Stimulated activated CD8-positive, alpha-beta memory T cell treated with anti-CD3 and anti-CD28 coated beads, Interleukin-2, amount 100 ng/mL, for 48 hours (primary cell): Measurements from ENCODE around the gene FAM240B.

Experiments
- DNase-seq, 2 donors: peaks; one replicate each; pipeline ENCODE4 v3.0.0-alpha.2; 2020; ENCODE audit warnings: low read depth in 2 of 2

The FAM240B gene

GRCh38 chr9:38670542-38671371 is 49.2 kb downstream of the FAM240B start:
- no peak for DNase-seq

- no peak for DNase-seq
Measured at GRCh38 chr9:38668791-38669466, 51.0 kb downstream of the FAM240B start.

- no peak for DNase-seq
Measured at GRCh38 chr9:38662763-38663593, 57.0 kb downstream of the FAM240B start.

GRCh38 chr9:38659538-38659937 is 60.4 kb downstream of the FAM240B start:
- no peak for DNase-seq

GRCh38 chr9:38656896-38657295 is 63.0 kb downstream of the FAM240B start:
- no peak for DNase-seq

GRCh38 chr9:38652486-38652885 is 67.4 kb downstream of the FAM240B start:
- no peak for DNase-seq

GRCh38 chr9:38652044-38652443 is 67.9 kb downstream of the FAM240B start:
- no peak for DNase-seq

- DNase-seq: no peak
Measured at GRCh38 chr9:38651400-38652042, 68.4 kb downstream of the FAM240B start.

GRCh38 chr9:38650564-38650963 is 69.4 kb downstream of the FAM240B start:
- no peak for DNase-seq

GRCh38 chr9:38649731-38650363 is 70.1 kb downstream of the FAM240B start:
- DNase-seq: no peak

- no peak for DNase-seq
Measured at GRCh38 chr9:38644601-38645000, 75.3 kb downstream of the FAM240B start.
